Keratinocyte (primary cell): ENCODE data around the gene GALNT2. TPM values are rescaled to one million over a fixed set of nuclear protein-coding genes. Genes with fewer than 3 reads are reported as not detected.

Experiments
- DNase-seq: peaks from one replicate; pipeline ENCODE4 v3.0.0-alpha.2; 2011; ENCODE audit warnings: low read depth, missing footprints, low spot score
- FAIRE-seq: peaks from 2 replicates; lab custom pipeline; 2011; peaks lifted over from hg19 to GRCh38; lab: Jason Lieb, UNC
- H2AFZ ChIP-seq: 2 replicates; pipeline ENCODE4 v1.6.0; 2012; ENCODE audit warnings: low read length, control low read depth, inconsistent platforms; ENCODE audit not compliant: control insufficient read depth
- H3K27ac ChIP-seq: 2 replicates; pipeline ENCODE4 v1.5.1; 2011; ENCODE audit warnings: low read length; ENCODE audit not compliant: control insufficient read depth, insufficient read depth
- H3K27me3 ChIP-seq: 3 replicates; pipeline ENCODE4 v1.6.0; 2011; ENCODE audit warnings: low read length; ENCODE audit not compliant: control insufficient read depth, insufficient read depth; ENCODE audit errors: extremely low read depth
- H3K36me3 ChIP-seq, 2 experiments: 2 replicates in 1 of 2; 3 replicates in 1 of 2; pipeline ENCODE4 v1.5.1; 2011; ENCODE audit warnings: low read length in 2 of 2, mild to moderate bottlenecking in 1 of 2; ENCODE audit not compliant: control insufficient read depth in 2 of 2, insufficient read depth in 2 of 2; ENCODE audit errors: extremely low read depth in 1 of 2
- H3K4me1 ChIP-seq: 3 replicates; pipeline ENCODE4 v1.5.1; 2011; ENCODE audit warnings: low read length; ENCODE audit not compliant: control insufficient read depth, insufficient read depth; ENCODE audit errors: extremely low read depth
- H3K4me2 ChIP-seq: 3 replicates; pipeline ENCODE4 v1.6.0; 2011; ENCODE audit warnings: low read depth, low read length; ENCODE audit not compliant: control insufficient read depth, insufficient read depth; ENCODE audit errors: extremely low read depth
- H3K4me3 ChIP-seq, 3 experiments: fragments of 200-600 bp in 1 of 3; sonication (generic) in 1 of 3; 2 replicates in 2 of 3; 3 replicates in 1 of 3; pipeline ENCODE4 v1.5.1; 2011 to 2016; ENCODE audit warnings: low read length in 3 of 3, mild to moderate bottlenecking in 3 of 3, control low read depth in 2 of 3, inconsistent platforms in 1 of 3, low read depth in 1 of 3, mixed read lengths in 1 of 3, mixed run types in 1 of 3, moderate library complexity in 1 of 3; ENCODE audit not compliant: control insufficient read depth in 2 of 3, insufficient read depth in 2 of 3; ENCODE audit errors: extremely low read depth in 1 of 3
- H3K79me2 ChIP-seq: 2 replicates; pipeline ENCODE4 v1.6.0; 2012; ENCODE audit warnings: low read length; ENCODE audit not compliant: control insufficient read depth, insufficient read depth
- H3K9ac ChIP-seq: 3 replicates; pipeline ENCODE4 v1.6.0; 2011; ENCODE audit warnings: low read length; ENCODE audit not compliant: control insufficient read depth, insufficient read depth; ENCODE audit errors: extremely low read depth
- H3K9me1 ChIP-seq: 3 replicates; pipeline ENCODE4 v1.6.0; 2011; ENCODE audit warnings: low read length; ENCODE audit not compliant: control insufficient read depth, insufficient read depth; ENCODE audit errors: extremely low read depth
- H3K9me3 ChIP-seq: 2 replicates; pipeline ENCODE4 v1.5.1; 2012; ENCODE audit warnings: low read depth, low read length; ENCODE audit not compliant: control insufficient read depth
- H4K20me1 ChIP-seq: 3 replicates; pipeline ENCODE4 v1.6.0; 2011; ENCODE audit warnings: low read length; ENCODE audit not compliant: control insufficient read depth, insufficient read depth; ENCODE audit errors: extremely low read depth
- CTCF ChIP-seq, 3 experiments: IDR thresholded peaks in 1 of 3; conservative IDR thresholded peaks in 1 of 3; optimal IDR thresholded peaks in 1 of 3; 2 replicates in 2 of 3; 3 replicates in 1 of 3; pipeline versions ENCODE3 to v1.5.1; 2011; ENCODE audit warnings: low read length in 3 of 3, mild to moderate bottlenecking in 3 of 3, moderate library complexity in 2 of 3, control low read depth in 1 of 3, inconsistent platforms in 1 of 3; ENCODE audit not compliant: insufficient read depth in 2 of 3; ENCODE audit errors: extremely low read depth in 1 of 3
- EZH2 ChIP-seq: IDR thresholded peaks from one replicate; pipeline ENCODE4 v1.6.1; 2012; ENCODE audit warnings: inconsistent platforms, mild to moderate bottlenecking, low read length, moderate library complexity
- dilution Hi-C: fragments of 300-500 bp; cut with MboI; formaldehyde crosslinking; loops from one replicate; pipeline ENCODE4 v1.7.0; 2020; ENCODE audit warnings: low sequenced_read_pairs; ENCODE audit not compliant: extremely low pct_ligation_motif_present
- polyA plus RNA-seq, 5 experiments: library from polyadenylated mRNA; depleted of rRNA in 3 of 5; stranded (reverse) in 3 of 5; stranded (forward) in 1 of 5; unstranded in 1 of 5; fragments of >200 nt; gene quantifications; 1 replicate in 1 of 5; 2 replicates in 3 of 5; 3 replicates in 1 of 5; pipeline versions ENCODE4 v1.2.1 to v1.2.3, GENCODE V29; 2011 to 2012; ENCODE audit warnings: missing spikeins in 2 of 5, low read depth in 1 of 5, low replicate concordance in 1 of 5

GALNT2 gene
- polyA plus RNA-seq, 1 donor (not counting 4 experiments of a cell fraction or from before 2014, with no cell fraction given): 61.7 TPM

- dilution Hi-C loops: no loop called here
- no peak overlapping the region for H3K4me3 ChIP-seq
- DNase-seq (no peak), FAIRE-seq (no peak)
- H3K4me1 ChIP-seq: no peaks in the 10 kb centered on the region
- TF ChIP-seq CTCF (optimal IDR thresholded peaks at IDR 0.05 in 1 of 3, IDR thresholded peaks at IDR 0.05 in 1 of 3, conservative IDR thresholded peaks at IDR 0.05 in 1 of 3; ENCODE audit: extremely low read depth in 1 of 3, insufficient read depth in 2 of 3, low read length in 3 of 3): no peak
- TF ChIP-seq EZH2: no peak
- H4K20me1 ChIP-seq: no peaks in the 10 kb centered on the region
- H3K79me2 ChIP-seq: no peaks in the 10 kb centered on the region
- no peaks in the 10 kb centered on the region for H3K27me3 ChIP-seq
- H2AFZ ChIP-seq: no peak overlapping the region
- H3K9me1 ChIP-seq: no peaks in the 10 kb centered on the region
- no peaks in the 10 kb centered on the region for H3K9me3 ChIP-seq
- no peak overlapping the region for H3K9ac ChIP-seq
- H3K36me3 ChIP-seq: no peaks in the 10 kb centered on the region
- no peak overlapping the region for H3K4me2 ChIP-seq
- no peak overlapping the region for H3K27ac ChIP-seq
Observed at GRCh38 chr1:230327892-230328284, 260.9 kb downstream of the GALNT2 start.

GRCh38 chr1:230328342-230329015 lies 261.4 kb downstream of the GALNT2 start:
- H3K4me2 ChIP-seq: no peak overlapping the region

More at GRCh38 chr1:230328342-230329015, 261.4 kb downstream of the GALNT2 start:
- no peak overlapping the region for H3K9ac ChIP-seq
- H4K20me1 ChIP-seq: no peaks in the 10 kb centered on the region
- H3K36me3 ChIP-seq: no peaks in the 10 kb centered on the region
- H3K9me3 ChIP-seq: no peaks in the 10 kb centered on the region
- H3K9me1 ChIP-seq: no peaks in the 10 kb centered on the region
- no peak overlapping the region for H2AFZ ChIP-seq
- dilution Hi-C loops: no loop called here
- H3K27me3 ChIP-seq: peaks cover under 1% of the 10 kb centered on the region
- no peak overlapping the region for H3K4me3 ChIP-seq
- H3K4me1 ChIP-seq: no peaks in the 10 kb centered on the region
- DNase-seq: no peak
- H3K27ac ChIP-seq: no peak overlapping the region
- H3K79me2 ChIP-seq: no peaks in the 10 kb centered on the region
- TF ChIP-seq EZH2 (no peak), CTCF (optimal IDR thresholded peaks at IDR 0.05 in 1 of 3, IDR thresholded peaks at IDR 0.05 in 1 of 3, conservative IDR thresholded peaks at IDR 0.05 in 1 of 3; ENCODE audit: extremely low read depth in 1 of 3, insufficient read depth in 2 of 3, low read length in 3 of 3) (no peak)
- FAIRE-seq: no peak
